PC-9 (cell line): ENCODE measurements around the gene SLAMF1. TPM values are rescaled to one million over a fixed set of nuclear protein-coding genes. Genes with fewer than 3 reads are reported as not detected.

ENCODE experiments used
- BruUV-seq: library from RNA; stranded (reverse); fragments of 400-500 nt; replicated peaks from 2 replicates; lab custom pipeline; 2021; lab: Mats Ljungman, UMichigan
- CTCF ChIA-PET: fragments of 300-600 bp; sonication (Branson Sonifier 250); formaldehyde crosslinking; loops from one replicate; lab custom pipeline; 2022; ENCODE audit warnings: antibody characterized with exemption; lab: Charles Lee
- POLR2A ChIA-PET: fragments of 300-600 bp; sonication (Branson Sonifier 250); formaldehyde crosslinking; loops from one replicate; lab custom pipeline; 2022; ENCODE audit warnings: antibody characterized with exemption; ENCODE audit not compliant: unreplicated experiment; lab: Charles Lee
- DNase-seq, 2 experiments: peaks; one replicate each; pipeline versions ENCODE4 v3.0.0 to v3.0.0-alpha.2; 2015 to 2022; ENCODE audit warnings: mixed read lengths in 1 of 2
- H2AFZ ChIP-seq: fragments of 200-600 bp; sonication (generic); 2 replicates; pipeline ENCODE4 v1.8.1; 2017; ENCODE audit warnings: antibody characterized with exemption
- H3F3A ChIP-seq: fragments of 200-600 bp; sonication (generic); 2 replicates; pipeline ENCODE4 v1.8.1; 2017; ENCODE audit warnings: antibody characterized with exemption, mild to moderate bottlenecking, low read depth; ENCODE audit not compliant: insufficient read depth
- H3K27ac ChIP-seq: fragments of 200-600 bp; sonication (generic); 2 replicates; pipeline ENCODE4 v1.6.1; 2016; ENCODE audit warnings: mixed run types
- H3K27me3 ChIP-seq: fragments of 200-600 bp; sonication (generic); 2 replicates; pipeline ENCODE4 v1.6.1; 2016; ENCODE audit warnings: low read depth, mixed run types; ENCODE audit not compliant: insufficient read depth
- H3K36me3 ChIP-seq: fragments of 200-600 bp; sonication (generic); 2 replicates; pipeline ENCODE4 v1.6.1; 2016; ENCODE audit warnings: low read depth, mixed run types
- H3K4me1 ChIP-seq: fragments of 200-600 bp; sonication (generic); replicated peaks from 2 replicates; pipeline ENCODE4 v1.6.1; 2016; ENCODE audit warnings: mixed run types; ENCODE audit not compliant: insufficient read depth
- H3K4me2 ChIP-seq: fragments of 200-600 bp; sonication (generic); 2 replicates; pipeline ENCODE4 v1.6.1; 2017; ENCODE audit warnings: mixed run types
- H3K4me3 ChIP-seq: fragments of 200-600 bp; sonication (generic); 2 replicates; pipeline ENCODE4 v1.6.1; 2016; ENCODE audit warnings: mixed run types
- H3K79me2 ChIP-seq: fragments of 200-600 bp; sonication (generic); 2 replicates; pipeline ENCODE4 v1.6.1; 2017; ENCODE audit warnings: low read depth, mixed run types
- H3K9me2 ChIP-seq: fragments of 200-600 bp; sonication (generic); 2 replicates; pipeline ENCODE4 v1.8.1; 2017; ENCODE audit warnings: mild to moderate bottlenecking; ENCODE audit not compliant: insufficient read depth
- H3K9me3 ChIP-seq: fragments of 200-600 bp; sonication (generic); 2 replicates; pipeline ENCODE4 v1.8.1; 2016; ENCODE audit warnings: low read depth; ENCODE audit not compliant: insufficient read depth
- H4K20me1 ChIP-seq: fragments of 200-600 bp; sonication (generic); 2 replicates; pipeline ENCODE4 v1.8.1; 2017; ENCODE audit not compliant: insufficient read depth
- CTCF ChIP-seq: fragments of 200-600 bp; sonication (generic); conservative IDR thresholded peaks from 2 replicates; pipeline ENCODE4 v1.6.1; 2017; ENCODE audit warnings: mixed run types, antibody characterized with exemption, mild to moderate bottlenecking, moderate library complexity
- EZH2 ChIP-seq: fragments of 200-600 bp; sonication (generic); IDR thresholded peaks from 2 replicates; pipeline ENCODE4 v1.8.0; 2017; ENCODE audit warnings: antibody characterized with exemption, low read depth
- intact Hi-C: fragments of 100-400 bp; cut with micrococcal nuclease; formaldehyde crosslinking; loops from one replicate; pipeline ENCODE4 v1.10.0; 2022; ENCODE audit not compliant: unreplicated experiment
- total RNA-seq: library from RNA; stranded (reverse); gene quantifications from 2 replicates; pipeline ENCODE4 v1.2.3, GENCODE V29; 2021

The SLAMF1 gene
- total RNA-seq, 1 experiment from 2014 or later = not detected

GRCh38 chr1:160647329-160647720 is 481 bp upstream of the SLAMF1 start:
- H3K9me3 ChIP-seq = no peaks in the 10 kb centered on the region
- no peaks in the 10 kb centered on the region for H3K36me3 ChIP-seq
- H3K4me3 ChIP-seq = no peak overlapping the region
- no peaks in the 10 kb centered on the region for H4K20me1 ChIP-seq
- H3K27me3 ChIP-seq = peaks cover 58% of the 10 kb centered on the region
- no peaks in the 10 kb centered on the region for H3F3A ChIP-seq
- CTCF ChIA-PET = no interaction called here
- intact Hi-C loops = no loop called here
- no peak overlapping the region for H3K27ac ChIP-seq
- no peaks in the 10 kb centered on the region; the same call in 1 of the 2 replicates for H3K9me2 ChIP-seq
- no peaks in the 10 kb centered on the region for H3K79me2 ChIP-seq
- POLR2A ChIA-PET = no interaction called here
- BruUV-seq = no TSS peak
- TF ChIP-seq EZH2 (no peak), CTCF (no peak)
- H3K4me1 ChIP-seq = no peaks in the 10 kb centered on the region
- DNase-seq = no peak
- H3K4me2 ChIP-seq = no peak overlapping the region
- no peak overlapping the region for H2AFZ ChIP-seq

- ChIA-PET CTCF (no interaction called here), POLR2A (no interaction called here)
- H3K4me2 ChIP-seq = no peak overlapping the region
- no peak overlapping the region for H3K27ac ChIP-seq
- no peak for DNase-seq
- H2AFZ ChIP-seq = no peak overlapping the region
- H3K27me3 ChIP-seq = peaks cover 48% of the 10 kb centered on the region
- no peaks in the 10 kb centered on the region for H3K9me3 ChIP-seq
- BruUV-seq = no TSS peak
- TF ChIP-seq EZH2 = no peak
- no peak for TF ChIP-seq CTCF
- no peaks in the 10 kb centered on the region for H3K36me3 ChIP-seq
- H3K79me2 ChIP-seq = no peaks in the 10 kb centered on the region
- no peaks in the 10 kb centered on the region; the same call in 1 of the 2 replicates for H3K9me2 ChIP-seq
- no peaks in the 10 kb centered on the region for H4K20me1 ChIP-seq
- intact Hi-C loops = no loop called here
- no peaks in the 10 kb centered on the region for H3F3A ChIP-seq
- H3K4me1 ChIP-seq = no peaks in the 10 kb centered on the region
- no peak overlapping the region for H3K4me3 ChIP-seq
Measured at GRCh38 chr1:160646180-160646579, 664 bp downstream of the SLAMF1 start.

- H3K4me2 ChIP-seq = no peak overlapping the region
- H3K4me3 ChIP-seq = no peak overlapping the region
- H3K9me2 ChIP-seq = no peaks in the 10 kb centered on the region; the same call in 1 of the 2 replicates
- no peaks in the 10 kb centered on the region for H3K36me3 ChIP-seq
- H4K20me1 ChIP-seq = no peaks in the 10 kb centered on the region
- H3K79me2 ChIP-seq = no peaks in the 10 kb centered on the region
- CTCF ChIA-PET = no interaction called here
- POLR2A ChIA-PET = no interaction called here
- no peaks in the 10 kb centered on the region for H3K4me1 ChIP-seq
- H3K9me3 ChIP-seq = no peaks in the 10 kb centered on the region
- no peaks in the 10 kb centered on the region for H3F3A ChIP-seq
- no TSS peak for BruUV-seq
- peaks cover 54% of the 10 kb centered on the region for H3K27me3 ChIP-seq
- no peak for DNase-seq
- no peak overlapping the region for H3K27ac ChIP-seq
- no peak overlapping the region for H2AFZ ChIP-seq
- intact Hi-C loops = no loop called here
- no peak for TF ChIP-seq CTCF
- TF ChIP-seq EZH2 = no peak
Measured at GRCh38 chr1:160645386-160646130, 1.3 kb downstream of the SLAMF1 start.
